OCI-LY3 (cell line): ENCODE results near the gene C11orf98.
"Not testable (repeated sequence)": the region's sequence is repeated elsewhere in the genome, so short reads cannot be mapped to it uniquely, and the experiment has no call there.

Source experiments
- EZH2phosphoT487 ChIP-seq: fragments of 200-600 bp; shearing (Covaris generic); IDR thresholded peaks from 2 replicates; pipeline ENCODE4 v1.6.1; 2018; ENCODE audit warnings: antibody characterized with exemption, mixed run types, low read depth
- TF ChIP-seq, protein P1 (sequence below): fragments of 200-600, 300-600 bp; sonication (generic); IDR thresholded peaks from 2 replicates; pipeline ENCODE4 v1.5.1; 2014; ENCODE audit warnings: antibody characterized with exemption, low read length, low read depth

DNA sequence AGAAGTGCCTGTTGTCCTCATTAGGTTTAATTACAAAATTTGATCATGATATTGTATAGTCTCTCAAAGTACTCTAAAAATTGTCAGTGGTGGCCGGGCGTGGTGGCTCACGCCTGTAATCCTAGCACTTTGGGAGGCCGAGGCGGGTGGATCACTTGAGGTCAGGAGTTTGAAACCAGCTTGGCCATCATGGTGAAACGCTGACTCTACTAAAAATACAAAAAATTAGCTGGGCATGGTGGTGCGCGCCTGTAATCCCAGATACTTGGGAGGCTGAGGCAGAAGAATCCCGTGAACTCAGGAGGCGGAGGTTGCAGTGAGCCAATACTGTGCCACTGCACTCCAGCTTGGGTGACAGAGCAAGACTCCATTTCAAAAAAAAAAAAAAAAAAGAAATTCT is 10.4 kb upstream of the C11orf98 start:
- TF ChIP-seq, protein P1, sequence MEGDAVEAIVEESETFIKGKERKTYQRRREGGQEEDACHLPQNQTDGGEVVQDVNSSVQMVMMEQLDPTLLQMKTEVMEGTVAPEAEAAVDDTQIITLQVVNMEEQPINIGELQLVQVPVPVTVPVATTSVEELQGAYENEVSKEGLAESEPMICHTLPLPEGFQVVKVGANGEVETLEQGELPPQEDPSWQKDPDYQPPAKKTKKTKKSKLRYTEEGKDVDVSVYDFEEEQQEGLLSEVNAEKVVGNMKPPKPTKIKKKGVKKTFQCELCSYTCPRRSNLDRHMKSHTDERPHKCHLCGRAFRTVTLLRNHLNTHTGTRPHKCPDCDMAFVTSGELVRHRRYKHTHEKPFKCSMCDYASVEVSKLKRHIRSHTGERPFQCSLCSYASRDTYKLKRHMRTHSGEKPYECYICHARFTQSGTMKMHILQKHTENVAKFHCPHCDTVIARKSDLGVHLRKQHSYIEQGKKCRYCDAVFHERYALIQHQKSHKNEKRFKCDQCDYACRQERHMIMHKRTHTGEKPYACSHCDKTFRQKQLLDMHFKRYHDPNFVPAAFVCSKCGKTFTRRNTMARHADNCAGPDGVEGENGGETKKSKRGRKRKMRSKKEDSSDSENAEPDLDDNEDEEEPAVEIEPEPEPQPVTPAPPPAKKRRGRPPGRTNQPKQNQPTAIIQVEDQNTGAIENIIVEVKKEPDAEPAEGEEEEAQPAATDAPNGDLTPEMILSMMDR, result not testable (repeated sequence)
- TF ChIP-seq EZH2phosphoT487, result not testable (repeated sequence)
